Mesendoderm (in vitro differentiated cells): Measurements from ENCODE around the gene CHST11.

Source experiments
- DNase-seq: peaks from one replicate; pipeline ENCODE4 v3.0.0; 2013
- H2AK5ac ChIP-seq: 2 replicates; pipeline ENCODE4 v1.6.1; 2013; ENCODE audit warnings: low read length, inconsistent platforms
- H2BK120ac ChIP-seq: 2 replicates; pipeline ENCODE4 v1.6.1; 2013; ENCODE audit warnings: low read depth, mild to moderate bottlenecking, low read length, moderate library complexity, mixed read lengths
- H2BK15ac ChIP-seq: replicated peaks from 2 replicates; pipeline ENCODE4 v1.6.1; 2013; ENCODE audit warnings: low read depth, mild to moderate bottlenecking, moderate library complexity
- H2BK5ac ChIP-seq: 2 replicates; pipeline ENCODE4 v1.6.1; 2013; ENCODE audit warnings: low read length, inconsistent platforms
- H3K18ac ChIP-seq: 2 replicates; pipeline ENCODE4 v1.6.1; 2013; ENCODE audit warnings: mild to moderate bottlenecking, low read length, mixed read lengths
- H3K23ac ChIP-seq: one replicate; pipeline ENCODE4 v1.6.1; 2013; ENCODE audit warnings: low read length
- H3K27ac ChIP-seq: 2 replicates; pipeline ENCODE4 v1.5.1; 2013; ENCODE audit warnings: low read depth, mild to moderate bottlenecking, inconsistent platforms, low read length, moderate library complexity
- H3K27me3 ChIP-seq: 2 replicates; pipeline ENCODE4 v1.6.1; 2013; ENCODE audit warnings: low read length, control low read depth, mild to moderate bottlenecking, inconsistent platforms; ENCODE audit not compliant: insufficient read depth, poor library complexity
- H3K36me3 ChIP-seq: 2 replicates; pipeline ENCODE4 v1.6.1; 2013; ENCODE audit warnings: low read length, inconsistent platforms; ENCODE audit not compliant: control insufficient read depth, insufficient read depth
- H3K4ac ChIP-seq: one replicate; pipeline ENCODE4 v1.6.1; 2013; ENCODE audit warnings: low read depth, mild to moderate bottlenecking, low read length, moderate library complexity
- H3K4me1 ChIP-seq: 2 replicates; pipeline ENCODE4 v1.6.1; 2013; ENCODE audit warnings: low read depth, low read length, inconsistent platforms; ENCODE audit not compliant: control insufficient read depth
- H3K4me2 ChIP-seq: 2 replicates; pipeline ENCODE4 v1.6.1; 2013; ENCODE audit warnings: low read length
- H3K4me3 ChIP-seq: 2 replicates; pipeline ENCODE4 v1.5.1; 2013; ENCODE audit warnings: mild to moderate bottlenecking, low read length
- H3K56ac ChIP-seq: one replicate; pipeline ENCODE4 v1.6.1; 2013; ENCODE audit warnings: low read length
- H3K79me1 ChIP-seq: 2 replicates; pipeline ENCODE4 v1.6.1; 2013; ENCODE audit warnings: low read length, inconsistent platforms
- H3K79me2 ChIP-seq: 2 replicates; pipeline ENCODE4 v1.6.1; 2013; ENCODE audit warnings: mild to moderate bottlenecking, low read length; ENCODE audit not compliant: control insufficient read depth, insufficient read depth
- H3K9ac ChIP-seq: 2 replicates; pipeline ENCODE4 v1.6.1; 2013; ENCODE audit warnings: low read length, inconsistent platforms
- H4K5ac ChIP-seq: one replicate; pipeline ENCODE4 v1.6.1; 2013; ENCODE audit warnings: low read length
- H4K8ac ChIP-seq: one replicate; pipeline ENCODE4 v1.6.1; 2013; ENCODE audit warnings: low read depth, mild to moderate bottlenecking, control low read depth, low read length, moderate library complexity
- WGBS: extraction: QIAGEN DNeasy Blood & Tissue Kit; methylation state at CpG from one replicate; pipeline ENCODE4 v1.1.7; 2013; ENCODE audit warnings: low lambda C conversion rate, missing lambda C conversion rate; ENCODE audit not compliant: insufficient coverage; ENCODE audit errors: extremely low coverage; 5-methylcytosine and 5-hydroxymethylcytosine counted together

Gene CHST11

GRCh38 chr12:104694161-104694560, 237.4 kb downstream of the CHST11 start:
- H3K27ac ChIP-seq: no peak overlapping the region
- H2BK15ac ChIP-seq: no peak overlapping the region
- H3K56ac ChIP-seq: no peak overlapping the region
- no peak overlapping the region for H2BK120ac ChIP-seq
- no peak overlapping the region for H3K23ac ChIP-seq
- H3K27me3 ChIP-seq: no peaks in the 10 kb centered on the region
- H2BK5ac ChIP-seq: no peak overlapping the region
- H3K4me2 ChIP-seq: no peak overlapping the region
- H3K79me1 ChIP-seq: no peaks in the 10 kb centered on the region
- H3K79me2 ChIP-seq: no peaks in the 10 kb centered on the region
- no CpG with 5 or more reads among the region's 4 CpGs for WGBS
- H3K4ac ChIP-seq: no peak overlapping the region
- no peak overlapping the region for H3K4me3 ChIP-seq
- H3K18ac ChIP-seq: no peak overlapping the region
- no peak overlapping the region for H4K8ac ChIP-seq
- H2AK5ac ChIP-seq: no peak overlapping the region
- peaks cover 2% of the 10 kb centered on the region for H3K4me1 ChIP-seq
- H3K36me3 ChIP-seq: no peaks in the 10 kb centered on the region
- H4K5ac ChIP-seq: no peak overlapping the region
- no peak overlapping the region for H3K9ac ChIP-seq
- no peak for DNase-seq

GRCh38 chr12:104694711-104695110, 238.0 kb downstream of the CHST11 start:
- no peak overlapping the region for H3K9ac ChIP-seq
- H4K5ac ChIP-seq: no peak overlapping the region
- H3K56ac ChIP-seq: no peak overlapping the region
- H2BK5ac ChIP-seq: no peak overlapping the region
- no peaks in the 10 kb centered on the region for H3K79me1 ChIP-seq
- H3K27ac ChIP-seq: no peak overlapping the region
- H2BK15ac ChIP-seq: no peak overlapping the region
- no peak overlapping the region for H3K4me3 ChIP-seq
- DNase-seq: no peak
- H3K4me1 ChIP-seq: peaks cover 2% of the 10 kb centered on the region
- no peak overlapping the region for H2BK120ac ChIP-seq
- H3K27me3 ChIP-seq: no peaks in the 10 kb centered on the region
- H3K36me3 ChIP-seq: no peaks in the 10 kb centered on the region
- no CpG with 5 or more reads among the region's 7 CpGs for WGBS
- no peak overlapping the region for H3K4ac ChIP-seq
- no peak overlapping the region for H4K8ac ChIP-seq
- no peak overlapping the region for H3K4me2 ChIP-seq
- no peak overlapping the region for H3K18ac ChIP-seq
- no peak overlapping the region for H3K23ac ChIP-seq
- no peaks in the 10 kb centered on the region for H3K79me2 ChIP-seq
- H2AK5ac ChIP-seq: no peak overlapping the region

- H3K4me1 ChIP-seq: peaks cover 2% of the 10 kb centered on the region
- no CpG with 5 or more reads among the region's 12 CpGs for WGBS
- H3K27ac ChIP-seq: no peak overlapping the region
- H3K79me1 ChIP-seq: no peaks in the 10 kb centered on the region
- no peaks in the 10 kb centered on the region for H3K36me3 ChIP-seq
- no peak overlapping the region for H3K4me2 ChIP-seq
- no peak overlapping the region for H3K9ac ChIP-seq
- no peak overlapping the region for H3K23ac ChIP-seq
- H3K56ac ChIP-seq: no peak overlapping the region
- H3K79me2 ChIP-seq: no peaks in the 10 kb centered on the region
- H3K18ac ChIP-seq: no peak overlapping the region
- H2BK5ac ChIP-seq: no peak overlapping the region
- H2AK5ac ChIP-seq: no peak overlapping the region
- no peak overlapping the region for H2BK120ac ChIP-seq
- no peak overlapping the region for H4K8ac ChIP-seq
- no peak for DNase-seq
- H4K5ac ChIP-seq: no peak overlapping the region
- no peaks in the 10 kb centered on the region for H3K27me3 ChIP-seq
- no peak overlapping the region for H3K4me3 ChIP-seq
- H3K4ac ChIP-seq: no peak overlapping the region
- H2BK15ac ChIP-seq: no peak overlapping the region
Measured at GRCh38 chr12:104695453-104696148, 238.9 kb downstream of the CHST11 start.

GRCh38 chr12:104697186-104697585, 240.4 kb downstream of the CHST11 start:
- H3K4me2 ChIP-seq: no peak overlapping the region
- DNase-seq: no peak
- no peak overlapping the region for H2BK120ac ChIP-seq

GRCh38 chr12:104698871-104699270, 242.1 kb downstream of the CHST11 start:
- Histone ChIP-seq H2BK5ac (no peak overlapping the region), H3K79me1 (no peaks in the 10 kb centered on the region), H4K8ac (no peak overlapping the region), H3K23ac (no peak overlapping the region), H2BK15ac (no peak overlapping the region), H3K4me3 (no peak overlapping the region), H3K36me3 (no peaks in the 10 kb centered on the region), H3K4me1 (peaks cover 2% of the 10 kb centered on the region), H3K79me2 (no peaks in the 10 kb centered on the region), H3K4me2 (no peak overlapping the region), H3K56ac (no peak overlapping the region), H3K9ac (no peak overlapping the region), H2BK120ac (no peak overlapping the region), H3K27me3 (no peaks in the 10 kb centered on the region), H3K18ac (no peak overlapping the region), H4K5ac (no peak overlapping the region), H2AK5ac (no peak overlapping the region), H3K4ac (no peak overlapping the region), H3K27ac (no peak overlapping the region)
- DNase-seq: no peak
- WGBS: no CpG with 5 or more reads among the region's 3 CpGs

More at GRCh38 chr12:104697186-104697585, 240.4 kb downstream of the CHST11 start:
- Histone ChIP-seq H3K4me3 (no peak overlapping the region), H3K18ac (no peak overlapping the region), H3K4me1 (peaks cover 2% of the 10 kb centered on the region), H3K79me2 (no peaks in the 10 kb centered on the region), H2AK5ac (no peak overlapping the region), H3K36me3 (no peaks in the 10 kb centered on the region), H3K79me1 (no peaks in the 10 kb centered on the region), H4K5ac (no peak overlapping the region), H4K8ac (no peak overlapping the region), H3K27me3 (no peaks in the 10 kb centered on the region), H3K23ac (no peak overlapping the region), H2BK5ac (no peak overlapping the region), H3K27ac (no peak overlapping the region), H3K56ac (no peak overlapping the region), H3K4ac (no peak overlapping the region), H2BK15ac (no peak overlapping the region), H3K9ac (no peak overlapping the region)
- no CpG with 5 or more reads among the region's 7 CpGs for WGBS
